Measurements from ENCODE around the gene CAPN9. TPM values are rescaled to one million over a fixed set of nuclear protein-coding genes. Genes with fewer than 3 reads are reported as not detected.

The CAPN9 gene
- total and polyA plus RNA-seq, 9 of the 15 experiments (the other 6 are each of a cell fraction or from before 2014, with no cell fraction given) = not detected

DNA sequence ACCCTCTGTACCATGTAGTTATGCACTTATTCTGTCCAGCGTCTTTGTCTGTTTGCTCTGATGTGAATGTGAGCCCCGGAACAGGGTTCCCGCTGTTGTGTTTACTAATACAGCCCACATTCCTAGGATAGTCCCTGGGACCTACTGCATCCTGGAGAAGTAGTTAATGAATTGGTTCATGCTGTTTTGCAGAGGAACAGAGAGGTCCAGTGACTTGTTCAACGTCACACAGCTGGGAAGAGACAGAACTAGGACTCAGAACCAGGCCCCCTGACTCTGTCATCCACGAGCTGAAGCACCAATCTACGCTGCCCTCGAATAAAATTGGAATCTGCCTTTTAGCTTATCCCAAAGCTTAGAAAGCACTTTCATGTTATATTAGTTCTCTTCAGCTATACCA, 34.0 kb upstream of the CAPN9 start:
- no peak overlapping the region for H3K4me2 ChIP-seq (ENCODE audit: insufficient read depth, low read length)
- FAIRE-seq (no peak), DNase-seq (ENCODE audit: extremely low read depth in 1 of 4, low spot score in 3 of 4) (no peak), ATAC-seq (no peak)
- ChIA-PET POLR2A (no interaction called here), CTCF (ENCODE audit: low intra/inter-chr PET ratio) (no interaction called here)
- H3K9me3 ChIP-seq (replicated peaks; ENCODE audit: control insufficient read depth, insufficient read depth, low read depth, low read length) = no peaks in the 10 kb centered on the region
- WGBS (ENCODE audit: insufficient coverage, low coverage, missing lambda C conversion rate) = under 1% methylated on average over 7 of the region's 7 CpGs
- peak; percentile 71 for TF ChIP-seq RBM25 (IDR thresholded peaks at IDR 0.05; ENCODE audit: low read depth, low read length, severe bottlenecking)
- TF ChIP-seq BCOR (IDR thresholded peaks at IDR 0.05) = peak; percentile 67
- peak; percentile 48 for TF ChIP-seq ZFP36 (IDR thresholded peaks at IDR 0.05; ENCODE audit: low read depth, low read length, partially characterized antibody)
- no peak for TF ChIP-seq ZNF197 (CRISPR knock-in tag; IDR thresholded peaks at IDR 0.05; ENCODE audit: low read depth)
- peaks cover 4% of the 10 kb centered on the region; the same call in 1 of the 2 replicates for H4K20me1 ChIP-seq (replicated peaks; ENCODE audit: control insufficient read depth, insufficient read depth, low read length)
- H3K36me3 ChIP-seq (ENCODE audit: control insufficient read depth, insufficient read depth, low read length) = no peaks in the 10 kb centered on the region
- H3K4me1 ChIP-seq (replicated peaks in 1 of 2; ENCODE audit: control insufficient read depth in 2 of 2, insufficient read depth in 2 of 2, low read length in 2 of 2) = peaks cover 0 to 12% of the 10 kb centered on the region in 2 experiments; a peak in 2 of 5 replicates
- no peak overlapping the region for H3K27ac ChIP-seq (ENCODE audit: extremely low read depth, low read depth, low read length)
- in situ Hi-C loops (cut with MboI) (no loop called here), intact Hi-C loops (cut with micrococcal nuclease) (no loop called here)
- H3K4me3 ChIP-seq = no peak overlapping the region
- H3K79me2 ChIP-seq (ENCODE audit: control insufficient read depth, insufficient read depth, low read length) = no peaks in the 10 kb centered on the region
- no peak overlapping the region for H3K9ac ChIP-seq (ENCODE audit: insufficient read depth in 1 of 2, low read depth in 2 of 2, low read length in 2 of 2)
- peaks cover 37 to 65% of the 10 kb centered on the region in 2 experiments for H3K27me3 ChIP-seq (ENCODE audit: control insufficient read depth in 2 of 2, insufficient read depth in 2 of 2, low read length in 2 of 2)
- no TSS peak for BruUV-seq (replicated peaks)
- H3K9me1 ChIP-seq (ENCODE audit: control insufficient read depth, insufficient read depth, low read length) = no peaks in the 10 kb centered on the region
- no peak overlapping the region for H2AFZ ChIP-seq (ENCODE audit: low read depth, low read length)

GRCh38 chr1:230713547-230713914, 33.7 kb upstream of the CAPN9 start:
- no peak overlapping the region for H3K27ac ChIP-seq (ENCODE audit: extremely low read depth, low read depth, low read length)
- H4K20me1 ChIP-seq (replicated peaks; ENCODE audit: control insufficient read depth, insufficient read depth, low read length) = peaks cover 4% of the 10 kb centered on the region; the same call in 1 of the 2 replicates
- in situ Hi-C loops (cut with MboI) (no loop called here), intact Hi-C loops (cut with micrococcal nuclease) (no loop called here)
- no peak overlapping the region for H3K4me2 ChIP-seq (ENCODE audit: insufficient read depth, low read length)
- H3K9ac ChIP-seq (ENCODE audit: insufficient read depth in 1 of 2, low read depth in 2 of 2, low read length in 2 of 2) = no peak overlapping the region
- ChIA-PET CTCF (ENCODE audit: low intra/inter-chr PET ratio) (no interaction called here), POLR2A (no interaction called here)
- no TSS peak for BruUV-seq (replicated peaks)
- H3K27me3 ChIP-seq (ENCODE audit: control insufficient read depth in 2 of 2, insufficient read depth in 2 of 2, low read length in 2 of 2) = peaks cover 37 to 61% of the 10 kb centered on the region in 2 experiments
- H3K79me2 ChIP-seq (ENCODE audit: control insufficient read depth, insufficient read depth, low read length) = no peaks in the 10 kb centered on the region
- H3K4me1 ChIP-seq (replicated peaks in 1 of 2; ENCODE audit: control insufficient read depth in 2 of 2, insufficient read depth in 2 of 2, low read length in 2 of 2) = peaks cover 0 to 8% of the 10 kb centered on the region in 2 experiments; a peak in 2 of 5 replicates
- H3K4me3 ChIP-seq = no peak overlapping the region
- DNase-seq (ENCODE audit: extremely low read depth in 1 of 4, low spot score in 3 of 4) (no peak), FAIRE-seq (no peak), ATAC-seq (no peak)
- no peaks in the 10 kb centered on the region for H3K9me1 ChIP-seq (ENCODE audit: control insufficient read depth, insufficient read depth, low read length)
- 2% methylated on average over 8 of the region's 8 CpGs for WGBS (ENCODE audit: insufficient coverage, low coverage, missing lambda C conversion rate)
- no peaks in the 10 kb centered on the region for H3K9me3 ChIP-seq (replicated peaks; ENCODE audit: control insufficient read depth, insufficient read depth, low read depth, low read length)
- no peaks in the 10 kb centered on the region for H3K36me3 ChIP-seq (ENCODE audit: control insufficient read depth, insufficient read depth, low read length)
- no peak overlapping the region for H2AFZ ChIP-seq (ENCODE audit: low read depth, low read length)
- TF ChIP-seq ZNF780A (CRISPR knock-in tag; IDR thresholded peaks at IDR 0.05) = no peak
- TF ChIP-seq ZFP1 (CRISPR knock-in tag; IDR thresholded peaks at IDR 0.05) = no peak
- TF ChIP-seq ZBTB49 (CRISPR knock-in tag; IDR thresholded peaks at IDR 0.05; ENCODE audit: borderline replicate concordance) = no peak
- TF ChIP-seq, protein P1, sequence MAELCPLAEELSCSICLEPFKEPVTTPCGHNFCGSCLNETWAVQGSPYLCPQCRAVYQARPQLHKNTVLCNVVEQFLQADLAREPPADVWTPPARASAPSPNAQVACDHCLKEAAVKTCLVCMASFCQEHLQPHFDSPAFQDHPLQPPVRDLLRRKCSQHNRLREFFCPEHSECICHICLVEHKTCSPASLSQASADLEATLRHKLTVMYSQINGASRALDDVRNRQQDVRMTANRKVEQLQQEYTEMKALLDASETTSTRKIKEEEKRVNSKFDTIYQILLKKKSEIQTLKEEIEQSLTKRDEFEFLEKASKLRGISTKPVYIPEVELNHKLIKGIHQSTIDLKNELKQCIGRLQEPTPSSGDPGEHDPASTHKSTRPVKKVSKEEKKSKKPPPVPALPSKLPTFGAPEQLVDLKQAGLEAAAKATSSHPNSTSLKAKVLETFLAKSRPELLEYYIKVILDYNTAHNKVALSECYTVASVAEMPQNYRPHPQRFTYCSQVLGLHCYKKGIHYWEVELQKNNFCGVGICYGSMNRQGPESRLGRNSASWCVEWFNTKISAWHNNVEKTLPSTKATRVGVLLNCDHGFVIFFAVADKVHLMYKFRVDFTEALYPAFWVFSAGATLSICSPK (IDR thresholded peaks at IDR 0.05; ENCODE audit: borderline replicate concordance) = no peak
- no peak for TF ChIP-seq C11orf30 (IDR thresholded peaks at IDR 0.05; ENCODE audit: low read depth)
- TF ChIP-seq ZBTB1 (CRISPR knock-in tag; IDR thresholded peaks at IDR 0.05; ENCODE audit: borderline replicate concordance, low read depth) = no peak
- TF ChIP-seq, protein P2, sequence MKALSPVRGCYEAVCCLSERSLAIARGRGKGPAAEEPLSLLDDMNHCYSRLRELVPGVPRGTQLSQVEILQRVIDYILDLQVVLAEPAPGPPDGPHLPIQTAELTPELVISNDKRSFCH (CRISPR knock-in tag; IDR thresholded peaks at IDR 0.05) = no peak
- TF ChIP-seq, protein P2 (tag; IDR thresholded peaks at IDR 0.05) = no peak
- TF ChIP-seq ZNF41 (CRISPR knock-in tag; conservative IDR thresholded peaks at IDR 0.05) = no peak
